GM12878 (cell line): ENCODE data around the gene ZBTB16. TPM values are rescaled to one million over a fixed set of nuclear protein-coding genes. Genes with fewer than 3 reads are reported as not detected.

Experiments used
- ATAC-seq: fragments of 200-7000 bp; cut with Tn5 transposase; 3 replicates; pipeline ENCODE4 v1.9.1; 2020; ENCODE audit warnings: mild to moderate bottlenecking, moderate library complexity
- BruUV-seq: library from RNA; stranded (reverse); fragments of 400-500 nt; replicated peaks from 2 replicates; lab custom pipeline; 2021; lab: Mats Ljungman, UMichigan
- CTCF ChIA-PET: fragments of 300-600 bp; sonication (Branson Sonifier 250); formaldehyde crosslinking; extraction: SDS; loops from one replicate; lab custom pipeline; 2021; ENCODE audit warnings: inconsistent platforms; lab: Yijun Ruan, JAX
- POLR2A ChIA-PET: fragments of 350-600 bp; formaldehyde crosslinking; extraction: SDS; loops from one replicate; lab custom pipeline; 2021; ENCODE audit warnings: inconsistent platforms; lab: Charles Lee
- RAD21 ChIA-PET: fragments of 300-600 bp; sonication (Branson Sonifier 250); formaldehyde crosslinking; loops from one replicate; lab custom pipeline; 2023; ENCODE audit warnings: antibody characterized with exemption; ENCODE audit not compliant: unreplicated experiment; lab: Charles Lee
- SMC1A ChIA-PET: fragments of 300-600 bp; sonication (Branson Sonifier 250); formaldehyde crosslinking; loops from one replicate; lab custom pipeline; 2023; ENCODE audit not compliant: unreplicated experiment, uncharacterized antibody; lab: Charles Lee
- DNase-seq: peaks from one replicate; pipeline ENCODE4 v3.0.0-alpha.2; 2011; ENCODE audit warnings: low read depth, low spot score
- FAIRE-seq: peaks from 3 replicates; lab custom pipeline; 2011; peaks lifted over from hg19 to GRCh38; lab: Jason Lieb, UNC
- H2AFZ ChIP-seq: 2 replicates; pipeline ENCODE4 v1.6.0; 2011; ENCODE audit warnings: low read depth, low read length, control low read depth; ENCODE audit not compliant: control insufficient read depth
- H3K27ac ChIP-seq: 2 replicates; pipeline ENCODE4 v1.5.1; 2011; ENCODE audit warnings: control low read depth; ENCODE audit not compliant: control insufficient read depth, insufficient read depth
- H3K27me3 ChIP-seq, 2 experiments: replicated peaks in 1 of 2; 2 replicates each; pipeline versions ENCODE4 v1.6.0 to v1.6.1; 2011; ENCODE audit warnings: low read length in 1 of 2; ENCODE audit not compliant: control insufficient read depth in 2 of 2, insufficient read depth in 2 of 2
- H3K36me3 ChIP-seq, 2 experiments: 2 replicates each; pipeline ENCODE4 v1.5.1; 2011; ENCODE audit warnings: low read length in 1 of 2; ENCODE audit not compliant: control insufficient read depth in 2 of 2, insufficient read depth in 2 of 2
- H3K4me1 ChIP-seq: 2 replicates; pipeline ENCODE4 v1.6.1; 2011; ENCODE audit warnings: mild to moderate bottlenecking, low read length, moderate library complexity, mixed read lengths; ENCODE audit not compliant: control insufficient read depth, insufficient read depth
- H3K4me2 ChIP-seq: 2 replicates; pipeline ENCODE4 v1.6.0; 2011; ENCODE audit warnings: control low read depth; ENCODE audit not compliant: control insufficient read depth, insufficient read depth
- H3K4me3 ChIP-seq: fragments of 200-600 bp; sonication (generic); 2 replicates; pipeline ENCODE4 v1.5.1; 2016
- H3K79me2 ChIP-seq: 2 replicates; pipeline ENCODE4 v1.6.0; 2011; ENCODE audit warnings: low read length; ENCODE audit not compliant: control insufficient read depth, insufficient read depth
- H3K9ac ChIP-seq: 2 replicates; pipeline ENCODE4 v1.8.0; 2011; ENCODE audit warnings: low read length, control low read depth, mixed read lengths; ENCODE audit not compliant: control insufficient read depth, insufficient read depth
- H3K9me3 ChIP-seq: replicated peaks from 3 replicates; pipeline ENCODE4 v1.5.1; 2011; ENCODE audit warnings: mild to moderate bottlenecking, low read length; ENCODE audit not compliant: control insufficient read depth, insufficient read depth
- H4K20me1 ChIP-seq: 2 replicates; pipeline ENCODE4 v1.6.0; 2011; ENCODE audit not compliant: control insufficient read depth, insufficient read depth
- EP300 ChIP-seq, 2 experiments: fragments of 150-350 bp in 1 of 2; IDR thresholded peaks; 2 replicates each; pipeline ENCODE4 v1.6.1; 2011 to 2012; ENCODE audit warnings: low read depth in 2 of 2, low read length in 2 of 2, borderline replicate concordance in 1 of 2, improper control_type of control experiment in 1 of 2, inconsistent platforms in 1 of 2; ENCODE audit not compliant: control insufficient read depth in 1 of 2
- NFYA ChIP-seq: IDR thresholded peaks from 2 replicates; pipeline ENCODE4 v1.6.1; 2011; ENCODE audit warnings: low read depth, mild to moderate bottlenecking, low read length, improper control_type of control experiment, borderline replicate concordance
- NR2C1 ChIP-seq: fragments of 450-650 bp; IDR thresholded peaks from 2 replicates; pipeline ENCODE4 v1.6.1; 2017; ENCODE audit warnings: antibody characterized with exemption, mild to moderate bottlenecking, moderate library complexity
- PAX5 ChIP-seq: IDR thresholded peaks from 2 replicates; pipeline ENCODE4 v1.6.1; 2011; ENCODE audit warnings: low read depth, low read length, borderline replicate concordance
- RFX5 ChIP-seq: IDR thresholded peaks from 2 replicates; pipeline ENCODE4 v1.6.1; 2011; ENCODE audit warnings: low read depth, low read length, improper control_type of control experiment
- SIX5 ChIP-seq: IDR thresholded peaks from 2 replicates; pipeline ENCODE4 v1.6.1; 2011; ENCODE audit warnings: mild to moderate bottlenecking, low read depth, low read length, moderate library complexity; ENCODE audit not compliant: severe bottlenecking
- ZNF217 ChIP-seq: fragments of 450-650 bp; IDR thresholded peaks from 2 replicates; pipeline ENCODE4 v1.6.1; 2017; ENCODE audit warnings: antibody characterized with exemption, mild to moderate bottlenecking
- ZSCAN29 ChIP-seq: fragments of 450-650 bp; IDR thresholded peaks from 2 replicates; pipeline ENCODE4 v1.6.1; 2017; ENCODE audit warnings: mild to moderate bottlenecking, moderate library complexity
- WGBS: methylation state at CpG from one replicate; pipeline ENCODE4 v1.1.6; 2016; ENCODE audit warnings: low lambda C conversion rate; ENCODE audit not compliant: insufficient replicate concordance, insufficient coverage; ENCODE audit errors: missing lambda C conversion rate; 5-methylcytosine and 5-hydroxymethylcytosine counted together
- in situ Hi-C: fragments of 300-500 bp; cut with MboI; formaldehyde crosslinking; loops from 9 replicates; pipeline ENCODE4 v1.14.3; 2018; ENCODE audit warnings: mixed read lengths
- intact Hi-C: fragments of 100-400 bp; cut with micrococcal nuclease; formaldehyde crosslinking; loops from one replicate; pipeline ENCODE4 v1.14.2; 2022; ENCODE audit not compliant: unreplicated experiment
- polyA plus RNA-seq, 11 experiments: library from polyadenylated mRNA; depleted of rRNA in 4 of 11; unstranded in 6 of 11; stranded (reverse) in 5 of 11; fragments of >200 nt; fragmentation: Nextera tagmentation in 4 of 11; fragmentation: Illumina TruSeq in 1 of 11; extraction: Ambion mirVana in 4 of 11; extraction: Trizol in 1 of 11; gene quantifications; 1 replicate in 1 of 11; 2 replicates in 10 of 11; pipeline versions ENCODE4 v1.2.1 to v1.2.3, GENCODE V29; 2011 to 2016; ENCODE audit warnings: inconsistent platforms in 2 of 11, missing spikeins in 2 of 11, low read depth in 1 of 11
- total RNA-seq, 4 experiments: library from RNA; depleted of rRNA in 3 of 4; stranded (reverse); fragments of >200 nt in 3 of 4; fragmentation: Illumina TruSeq in 1 of 4; extraction: Trizol in 1 of 4; gene quantifications; 2 replicates each; pipeline versions ENCODE4 v1.2.1 to v1.2.3, GENCODE V29; 2013 to 2021
- TF ChIP-seq, protein P1 (sequence below): IDR thresholded peaks from 2 replicates; pipeline ENCODE4 v1.6.1; 2011; ENCODE audit warnings: mild to moderate bottlenecking, low read depth, low read length, moderate library complexity; ENCODE audit not compliant: insufficient replicate concordance
- TF ChIP-seq, protein P2 (sequence below): fragments of 450-650 bp; formaldehyde crosslinking; IDR thresholded peaks from 2 replicates; pipeline ENCODE4 v1.4.0; 2020; ENCODE audit warnings: mild to moderate bottlenecking, moderate library complexity

ZBTB16 gene
- total and polyA plus RNA-seq, 10 of the 15 experiments (the other 5 are each of a cell fraction or from before 2014, with no cell fraction given) = 0.38 TPM; not detected in 9

DNA sequence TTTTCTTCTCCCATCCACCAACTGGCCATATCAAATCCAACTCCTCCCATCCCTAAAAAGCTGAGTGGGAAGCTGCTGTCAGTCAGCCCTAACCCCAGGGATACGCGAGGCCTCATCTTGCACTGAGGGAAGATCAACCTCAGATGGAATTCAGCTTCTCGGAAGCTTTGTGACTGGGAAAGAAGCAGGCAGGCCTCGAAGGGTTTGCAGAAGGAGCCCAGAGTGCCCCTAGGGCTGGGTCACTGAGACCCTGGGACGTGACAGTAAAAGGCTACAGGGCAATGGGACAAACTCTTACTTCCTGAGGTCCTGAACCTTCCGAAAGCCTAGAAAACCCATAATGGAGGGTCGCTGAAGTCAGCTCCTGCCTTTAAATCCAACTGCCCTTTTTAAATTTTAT lies 202.3 kb downstream of the ZBTB16 start:
- H4K20me1 ChIP-seq = no peaks in the 10 kb centered on the region; the same call in 1 of the 2 replicates
- H3K79me2 ChIP-seq = no peaks in the 10 kb centered on the region
- H3K27me3 ChIP-seq = peaks cover 0 to 7% of the 10 kb centered on the region in 2 experiments; a peak in 2 of 4 replicates
- no peak for TF ChIP-seq ZNF217
- TF ChIP-seq EP300 (IDR thresholded peaks at IDR 0.05; ENCODE audit: borderline replicate concordance in 1 of 2, control insufficient read depth in 1 of 2, low read depth in 2 of 2, low read length in 2 of 2) = no peak
- TF ChIP-seq ZSCAN29 = no peak
- TF ChIP-seq, protein P1, sequence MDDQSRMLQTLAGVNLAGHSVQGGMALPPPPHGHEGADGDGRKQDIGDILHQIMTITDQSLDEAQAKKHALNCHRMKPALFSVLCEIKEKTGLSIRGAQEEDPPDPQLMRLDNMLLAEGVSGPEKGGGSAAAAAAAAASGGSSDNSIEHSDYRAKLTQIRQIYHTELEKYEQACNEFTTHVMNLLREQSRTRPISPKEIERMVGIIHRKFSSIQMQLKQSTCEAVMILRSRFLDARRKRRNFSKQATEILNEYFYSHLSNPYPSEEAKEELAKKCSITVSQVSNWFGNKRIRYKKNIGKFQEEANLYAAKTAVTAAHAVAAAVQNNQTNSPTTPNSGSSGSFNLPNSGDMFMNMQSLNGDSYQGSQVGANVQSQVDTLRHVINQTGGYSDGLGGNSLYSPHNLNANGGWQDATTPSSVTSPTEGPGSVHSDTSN = no peak
- no peak for TF ChIP-seq PAX5
- no peak for TF ChIP-seq NR2C1
- no peak for TF ChIP-seq NFYA
- no peak for TF ChIP-seq SIX5
- TF ChIP-seq, protein P2, sequence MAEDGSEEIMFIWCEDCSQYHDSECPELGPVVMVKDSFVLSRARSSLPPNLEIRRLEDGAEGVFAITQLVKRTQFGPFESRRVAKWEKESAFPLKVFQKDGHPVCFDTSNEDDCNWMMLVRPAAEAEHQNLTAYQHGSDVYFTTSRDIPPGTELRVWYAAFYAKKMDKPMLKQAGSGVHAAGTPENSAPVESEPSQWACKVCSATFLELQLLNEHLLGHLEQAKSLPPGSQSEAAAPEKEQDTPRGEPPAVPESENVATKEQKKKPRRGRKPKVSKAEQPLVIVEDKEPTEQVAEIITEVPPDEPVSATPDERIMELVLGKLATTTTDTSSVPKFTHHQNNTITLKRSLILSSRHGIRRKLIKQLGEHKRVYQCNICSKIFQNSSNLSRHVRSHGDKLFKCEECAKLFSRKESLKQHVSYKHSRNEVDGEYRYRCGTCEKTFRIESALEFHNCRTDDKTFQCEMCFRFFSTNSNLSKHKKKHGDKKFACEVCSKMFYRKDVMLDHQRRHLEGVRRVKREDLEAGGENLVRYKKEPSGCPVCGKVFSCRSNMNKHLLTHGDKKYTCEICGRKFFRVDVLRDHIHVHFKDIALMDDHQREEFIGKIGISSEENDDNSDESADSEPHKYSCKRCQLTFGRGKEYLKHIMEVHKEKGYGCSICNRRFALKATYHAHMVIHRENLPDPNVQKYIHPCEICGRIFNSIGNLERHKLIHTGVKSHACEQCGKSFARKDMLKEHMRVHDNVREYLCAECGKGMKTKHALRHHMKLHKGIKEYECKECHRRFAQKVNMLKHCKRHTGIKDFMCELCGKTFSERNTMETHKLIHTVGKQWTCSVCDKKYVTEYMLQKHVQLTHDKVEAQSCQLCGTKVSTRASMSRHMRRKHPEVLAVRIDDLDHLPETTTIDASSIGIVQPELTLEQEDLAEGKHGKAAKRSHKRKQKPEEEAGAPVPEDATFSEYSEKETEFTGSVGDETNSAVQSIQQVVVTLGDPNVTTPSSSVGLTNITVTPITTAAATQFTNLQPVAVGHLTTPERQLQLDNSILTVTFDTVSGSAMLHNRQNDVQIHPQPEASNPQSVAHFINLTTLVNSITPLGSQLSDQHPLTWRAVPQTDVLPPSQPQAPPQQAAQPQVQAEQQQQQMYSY = no peak
- no peak for TF ChIP-seq RFX5
- TF ChIP-seq, all 136 proteins: peak for 0
- ChIA-PET CTCF (interaction anchor here (0.8 to 8.8 kb wide), 15 partner anchors 11 to 956 kb away, joined by 3 to 120 read pairs (median 5); no protein-coding TSS in a partner anchor), RAD21 (interaction anchor here (1.3 to 4.3 kb wide), 4 partner anchors 16 to 456 kb away, joined by 4 to 17 read pairs (median 6); no protein-coding TSS in a partner anchor), POLR2A (no interaction called here), SMC1A (interaction anchor here (1.0 to 7.1 kb wide), 6 partner anchors 13 to 956 kb away, joined by 3 to 40 read pairs (median 6); no protein-coding TSS in a partner anchor)
- Histone ChIP-seq H3K4me1 (no peaks in the 10 kb centered on the region), H3K9me3 (no peaks in the 10 kb centered on the region), H3K27ac (no peak overlapping the region), H2AFZ (no peak overlapping the region), H3K36me3 (no peaks in the 10 kb centered on the region), H3K4me3 (no peak overlapping the region), H3K9ac (no peak overlapping the region), H3K4me2 (no peak overlapping the region)
- in situ Hi-C loops = loop anchor here (5.0 to 10.0 kb wide), 4 partner anchors 269 to 957 kb away; no protein-coding TSS in a partner anchor
- intact Hi-C loops = loop anchor here (1.0 to 5.0 kb wide), 5 partner anchors 224 to 954 kb away; no protein-coding TSS in a partner anchor
- WGBS = 42% methylated on average over 7 of the region's 7 CpGs
- no peak for ATAC-seq
- BruUV-seq = no TSS peak
- FAIRE-seq = no peak
- no peak for DNase-seq
